Brain microvascular endothelial cell (primary cell): ENCODE data around the gene NELL2.
"Not testable (repeated sequence)": the region's sequence is repeated elsewhere in the genome, so short reads cannot be mapped to it uniquely, and the experiment has no call there.

ENCODE experiments used
- DNase-seq: peaks from one replicate; pipeline ENCODE4 v3.0.0-alpha.2; 2020
- H3K27ac ChIP-seq: fragments of 250-450 bp; sonication (Bioruptor Pico); 2 replicates; pipeline ENCODE4 v1.5.1; 2020; ENCODE audit warnings: mild to moderate bottlenecking, moderate library complexity
- H3K27me3 ChIP-seq: fragments of 250-450 bp; sonication (Bioruptor Pico); replicated peaks from 2 replicates; pipeline ENCODE4 v1.5.1; 2020; ENCODE audit warnings: mild to moderate bottlenecking
- H3K36me3 ChIP-seq: fragments of 250-450 bp; sonication (Bioruptor Pico); replicated peaks from 2 replicates; pipeline ENCODE4 v1.5.1; 2020; ENCODE audit warnings: mild to moderate bottlenecking
- H3K4me3 ChIP-seq: 2 replicates; pipeline ENCODE4 v1.5.1; 2011; ENCODE audit warnings: low read depth, mild to moderate bottlenecking, control low read depth, low read length, moderate library complexity
- CTCF ChIP-seq: IDR thresholded peaks from 2 replicates; pipeline ENCODE4 v1.5.1; 2011; ENCODE audit warnings: low read depth, mild to moderate bottlenecking, moderate library complexity, low read length, control low read depth, inconsistent platforms; ENCODE audit errors: missing control alignments
- in situ Hi-C: cut with HindIII; loops from 2 replicates; pipeline ENCODE4 v1.10.0; 2017; ENCODE audit warnings: low sequenced_read_pairs, low pct_ligation_motif_present

NELL2 gene

GRCh38 chr12:44846826-44847225, 29.3 kb downstream of the NELL2 start:
- DNase-seq: no peak
- H3K27me3 ChIP-seq: no peaks in the 10 kb centered on the region
- H3K27ac ChIP-seq: no peak overlapping the region
- H3K36me3 ChIP-seq: no peaks in the 10 kb centered on the region
- in situ Hi-C loops: no loop called here
- TF ChIP-seq CTCF: no peak
- H3K4me3 ChIP-seq: no peak overlapping the region

GRCh38 chr12:44842669-44843068, 33.4 kb downstream of the NELL2 start:
- DNase-seq: no peak
- in situ Hi-C loops: no loop called here
- Histone ChIP-seq H3K27me3 (no peaks in the 10 kb centered on the region), H3K4me3 (no peak overlapping the region), H3K36me3 (no peaks in the 10 kb centered on the region), H3K27ac (no peak overlapping the region)
- TF ChIP-seq CTCF: no peak

- TF ChIP-seq CTCF: no peak
- no peaks in the 10 kb centered on the region for H3K27me3 ChIP-seq
- no peak for DNase-seq
- no peak overlapping the region for H3K27ac ChIP-seq
- no peaks in the 10 kb centered on the region for H3K36me3 ChIP-seq
- in situ Hi-C loops: no loop called here
- no peak overlapping the region for H3K4me3 ChIP-seq
These were observed 36.3 kb downstream of the NELL2 start for GRCh38 chr12:44839785-44840184.

GRCh38 chr12:44837114-44837755, 38.9 kb downstream of the NELL2 start:
- no peak for DNase-seq
- H3K27me3 ChIP-seq: no peaks in the 10 kb centered on the region
- H3K4me3 ChIP-seq: no peak overlapping the region
- no peaks in the 10 kb centered on the region for H3K36me3 ChIP-seq
- H3K27ac ChIP-seq: no peak overlapping the region
- TF ChIP-seq CTCF: no peak
- in situ Hi-C loops: no loop called here

GRCh38 chr12:44835641-44836379, 40.3 kb downstream of the NELL2 start:
- in situ Hi-C loops: no loop called here
- H3K4me3 ChIP-seq: no peak overlapping the region
- H3K36me3 ChIP-seq: no peaks in the 10 kb centered on the region
- DNase-seq: no peak
- no peaks in the 10 kb centered on the region for H3K27me3 ChIP-seq
- no peak overlapping the region for H3K27ac ChIP-seq
- no peak for TF ChIP-seq CTCF

GRCh38 chr12:44834996-44835395, 41.1 kb downstream of the NELL2 start:
- H3K27ac ChIP-seq, H3K27me3 ChIP-seq, H3K36me3 ChIP-seq, in situ Hi-C loops, DNase-seq, H3K4me3 ChIP-seq: not testable (repeated sequence)
